K562 (cell line): ENCODE measurements around the gene ENTR1. TPM values are rescaled to one million over a fixed set of nuclear protein-coding genes. Genes with fewer than 3 reads are reported as not detected.

ENCODE experiments used
- BCL6 ChIP-seq: fragments of 250-450 bp; sonication (Bioruptor Pico); IDR thresholded peaks from 2 replicates; pipeline ENCODE4 v1.4.0; 2020
- CBX3 ChIP-seq, 2 experiments: IDR thresholded peaks; 1 replicate in 1 of 2; 2 replicates in 1 of 2; pipeline ENCODE4 v1.6.1; 2012; ENCODE audit warnings: inconsistent platforms in 2 of 2, low read length in 2 of 2, borderline replicate concordance in 1 of 2, control low read depth in 1 of 2
- CHD1 ChIP-seq: fragments of 200-600 bp; sonication (generic); IDR thresholded peaks from one replicate; pipeline ENCODE4 v1.6.1; 2012; ENCODE audit warnings: mild to moderate bottlenecking, moderate library complexity, low read length, inconsistent platforms
- GABPA ChIP-seq: fragments of 200-800 bp; sonication (Bioruptor generic); conservative IDR thresholded peaks from 2 replicates; pipeline ENCODE4 v1.6.1; 2016; ENCODE audit warnings: low read depth, missing genetic modification characterization, missing compliant biosample characterization
- HDAC1 ChIP-seq, 2 experiments: fragments of 450-650 bp; IDR thresholded peaks; 2 replicates each; pipeline ENCODE4 v1.6.1; 2016 to 2017; ENCODE audit warnings: inconsistent platforms in 1 of 2, mild to moderate bottlenecking in 1 of 2, moderate library complexity in 1 of 2
- JUN ChIP-seq, 2 experiments: sonication (generic) in 1 of 2; formaldehyde crosslinking in 1 of 2; IDR thresholded peaks; 2 replicates each; pipeline versions ENCODE4 v1.6.1 to v1.8.0; 2012 to 2022; ENCODE audit warnings: borderline replicate concordance in 2 of 2, mild to moderate bottlenecking in 2 of 2, improper control_type of control experiment in 1 of 2, low read depth in 1 of 2, low read length in 1 of 2, missing genetic modification reagents in 1 of 2
- MAZ ChIP-seq, 2 experiments: fragments of 450-650 bp in 1 of 2; sonication (generic) in 1 of 2; formaldehyde crosslinking; IDR thresholded peaks in 1 of 2; conservative IDR thresholded peaks in 1 of 2; 2 replicates each; pipeline versions ENCODE4 v1.4.0 to v1.5.0; 2020; ENCODE audit warnings: mild to moderate bottlenecking in 1 of 2, missing genetic modification reagents in 1 of 2
- MBD2 ChIP-seq: sonication (generic); IDR thresholded peaks from 2 replicates; pipeline ENCODE4 v1.6.1; 2016; ENCODE audit warnings: low read depth, borderline replicate concordance
- MTF1 ChIP-seq: fragments of 250-450 bp; sonication (Bioruptor Pico); IDR thresholded peaks from 2 replicates; pipeline ENCODE4 v1.9.0; 2021; ENCODE audit warnings: moderate library complexity, mild to moderate bottlenecking, inconsistent platforms, borderline replicate concordance
- NFATC3 ChIP-seq: fragments of 450-650 bp; IDR thresholded peaks from 2 replicates; pipeline ENCODE4 v1.6.1; 2017; ENCODE audit warnings: mild to moderate bottlenecking
- POLR2A ChIP-seq: fragments of 450-650 bp; conservative IDR thresholded peaks from 2 replicates; pipeline ENCODE4 v1.6.1; 2016
- RNF219 ChIP-seq: fragments of 250-450 bp; sonication (Bioruptor Pico); IDR thresholded peaks from 2 replicates; pipeline ENCODE4 v1.5.0; 2022; ENCODE audit warnings: mild to moderate bottlenecking
- SMARCA5 ChIP-seq: fragments of 450-650 bp; IDR thresholded peaks from 2 replicates; pipeline ENCODE4 v1.6.1; 2016
- SPI1 ChIP-seq: IDR thresholded peaks from 2 replicates; pipeline ENCODE4 v1.6.1; 2011; ENCODE audit warnings: low read depth, low read length, control low read depth, borderline replicate concordance
- TAF1 ChIP-seq: IDR thresholded peaks from 2 replicates; pipeline ENCODE4 v1.6.1; 2011; ENCODE audit warnings: mild to moderate bottlenecking, low read length, moderate library complexity; ENCODE audit not compliant: insufficient read depth, control insufficient read depth, severe bottlenecking; ENCODE audit errors: extremely low read depth
- TCF7 ChIP-seq: sonication (generic); IDR thresholded peaks from 2 replicates; pipeline ENCODE4 v1.6.1; 2016; ENCODE audit warnings: antibody characterized with exemption, borderline replicate concordance
- THAP7 ChIP-seq: fragments of 250-450 bp; sonication (Bioruptor Pico); IDR thresholded peaks from 2 replicates; pipeline ENCODE4 v1.5.0; 2021
- ZBTB33 ChIP-seq: sonication (generic); formaldehyde crosslinking; IDR thresholded peaks from 2 replicates; pipeline ENCODE4 v1.8.1; 2023; ENCODE audit warnings: mild to moderate bottlenecking, missing genetic modification reagents
- ZNF717 ChIP-seq: fragments of 250-450 bp; sonication (Bioruptor Pico); IDR thresholded peaks from 2 replicates; pipeline ENCODE4 v1.5.0; 2021
- ZNF740 ChIP-seq, 3 experiments: fragments of 200-800 bp in 1 of 3; sonication (Bioruptor generic) in 1 of 3; sonication (generic) in 1 of 3; formaldehyde crosslinking in 1 of 3; IDR thresholded peaks; 2 replicates each; pipeline versions ENCODE4 v1.6.1 to v1.8.0; 2016 to 2022; ENCODE audit warnings: mild to moderate bottlenecking in 2 of 3, missing compliant biosample characterization in 2 of 3, missing genetic modification characterization in 2 of 3, missing genetic modification reagents in 1 of 3
- polyA plus RNA-seq, 8 experiments: library from polyadenylated mRNA; depleted of rRNA in 4 of 8; stranded (reverse) in 5 of 8; unstranded in 3 of 8; fragments of >200 nt; fragmentation: Nextera tagmentation in 2 of 8; fragmentation: Illumina TruSeq in 1 of 8; extraction: Ambion mirVana in 2 of 8; extraction: Trizol in 1 of 8; gene quantifications; 2 replicates each; pipeline versions ENCODE4 v1.2.1 to v1.2.3, GENCODE V29; 2011 to 2014; ENCODE audit warnings: inconsistent platforms in 1 of 8, missing spikeins in 1 of 8
- total RNA-seq, 7 experiments: library from RNA; depleted of rRNA in 6 of 7; stranded (reverse); fragments of >200 nt in 6 of 7; fragmentation: Illumina TruSeq in 2 of 7; extraction: Trizol in 2 of 7; gene quantifications; 2 replicates each; pipeline versions ENCODE4 v1.2.1 to v1.2.3, GENCODE V29; 2011 to 2021; ENCODE audit warnings: low replicate concordance in 1 of 7
- TF ChIP-seq, protein P1 (sequence below): fragments of 250-450 bp; sonication (Bioruptor Pico); IDR thresholded peaks from 2 replicates; pipeline ENCODE4 v1.9.0; 2021; ENCODE audit warnings: mild to moderate bottlenecking

The ENTR1 gene
- total and polyA plus RNA-seq, 9 of the 15 experiments (the other 6 are each of a cell fraction or from before 2014, with no cell fraction given), result 6.7 to 106 (median 72.6) TPM

DNA sequence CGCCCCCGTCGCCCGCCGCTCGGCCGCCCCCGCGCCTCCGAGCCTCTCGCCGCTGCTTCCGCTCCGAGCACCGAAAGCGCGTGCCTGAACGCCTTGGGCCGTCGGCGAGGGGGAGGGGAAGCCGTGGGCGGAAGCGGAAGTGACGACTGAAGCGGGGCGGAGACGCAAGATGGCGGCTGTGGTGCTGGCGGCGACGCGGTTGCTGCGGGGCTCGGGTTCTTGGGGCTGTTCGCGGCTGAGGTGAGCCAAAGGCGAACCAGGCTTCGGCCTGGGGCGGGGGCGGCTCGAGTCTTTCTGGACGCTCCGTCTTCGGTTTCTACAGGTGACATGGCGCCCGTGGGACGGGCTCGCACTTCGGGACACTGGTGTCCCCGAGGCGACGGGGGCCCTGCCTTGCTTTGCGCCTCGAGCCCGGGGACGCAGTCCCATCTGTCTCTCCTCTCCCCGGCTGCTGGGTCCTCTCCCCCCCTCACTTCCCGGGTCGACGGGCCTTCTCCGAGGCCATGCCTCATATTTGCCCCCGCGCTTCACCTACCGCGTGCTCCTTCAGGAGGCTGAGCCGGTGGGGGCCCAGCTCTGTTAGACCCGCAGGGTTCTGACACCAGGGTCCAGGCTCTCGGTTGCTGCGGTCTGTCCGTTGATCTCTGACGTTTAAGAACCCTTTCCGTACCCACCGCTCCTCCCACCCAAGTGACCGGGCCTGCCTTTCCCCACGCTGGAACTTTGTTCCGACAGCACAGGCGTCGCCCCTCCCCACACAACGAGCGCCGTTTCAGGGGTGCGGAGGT is at the start of gene ENTR1, which contains the start of gene PMPCA (continued):
- TF ChIP-seq TAF1 (peak; percentile 98), CBX3 (IDR thresholded peaks at IDR 0.05; ENCODE audit: borderline replicate concordance in 1 of 2, low read length in 2 of 2) (no peak), TCF7 (no peak; the same call in 1 of the 2 replicates), POLR2A (peak; percentile 94), NFATC3 (no peak), MAZ (CRISPR knock-in tag; conservative IDR thresholded peaks at IDR 0.05 in 1 of 2, IDR thresholded peaks at IDR 0.05 in 1 of 2) (peak; percentile 52 to 73; a peak in 3 of 4 replicates), THAP7 (CRISPR knock-in tag) (0 out of 2 replicates have a peak, but pooled peaks have one; percentile 17), JUN (IDR thresholded peaks at IDR 0.05; ENCODE audit: borderline replicate concordance, low read depth, low read length) (peak; percentile 28; the same call in 1 of the 2 replicates), JUN (CRISPR knock-in tag; IDR thresholded peaks at IDR 0.05; ENCODE audit: borderline replicate concordance) (no peak), SPI1 (peak; percentile 90), ZNF717 (no peak), ZBTB33 (CRISPR knock-in tag) (0 out of 2 replicates have a peak, but pooled peaks have one; percentile 35), HDAC1 (IDR thresholded peaks at IDR 0.05) (peak in 1 of 2 experiments; percentile 88; a peak in 2 of 4 replicates), SMARCA5 (no peak), BCL6 (no peak), MBD2 (peak; percentile 53; the same call in 1 of the 2 replicates), CHD1 (peak; percentile 64), MTF1 (no peak), RNF219 (CRISPR knock-in tag) (no peak), ZNF740 (CRISPR knock-in tag; IDR thresholded peaks at IDR 0.05) (no peak), ZNF740 (tag; IDR thresholded peaks at IDR 0.05) (no peak), GABPA (tag) (peak; percentile 98)
- TF ChIP-seq, protein P1, sequence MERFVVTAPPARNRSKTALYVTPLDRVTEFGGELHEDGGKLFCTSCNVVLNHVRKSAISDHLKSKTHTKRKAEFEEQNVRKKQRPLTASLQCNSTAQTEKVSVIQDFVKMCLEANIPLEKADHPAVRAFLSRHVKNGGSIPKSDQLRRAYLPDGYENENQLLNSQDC (CRISPR knock-in tag), result 0 out of 2 replicates have a peak, but pooled peaks have one; percentile 4
